Fibroblast of skin of scalp (primary cell): ENCODE measurements around the gene PPP1R11.
A peak's percentile ranks its signal among the peaks of the same experiment; 100 is the strongest.

Source experiments
- DNase-seq: peaks from one replicate; pipeline ENCODE4 v3.0.0-alpha.2; 2013

The PPP1R11 gene

GRCh38 chr6:30061858-30062458 is 5.0 kb upstream of the PPP1R11 start:
- peak; percentile 12 for DNase-seq

- no peak for DNase-seq
Measured at GRCh38 chr6:30062471-30063178, 4.4 kb upstream of the PPP1R11 start.

GRCh38 chr6:30063315-30063714 is 3.7 kb upstream of the PPP1R11 start:
- no peak for DNase-seq

- no peak for DNase-seq
Measured at GRCh38 chr6:30066082-30066481, 916 bp upstream of the PPP1R11 start.

GRCh38 chr6:30067460-30068139 is 602 bp downstream of the PPP1R11 start:
- DNase-seq, result no peak

GRCh38 chr6:30071081-30071818 is 4.3 kb downstream of the PPP1R11 start:
- peak; percentile 35 for DNase-seq

GRCh38 chr6:30071858-30072257 is 4.9 kb downstream of the PPP1R11 start:
- no peak for DNase-seq

GRCh38 chr6:30073489-30074235 is 6.7 kb downstream of the PPP1R11 start:
- DNase-seq, result no peak

- no peak for DNase-seq
Measured at GRCh38 chr6:30074331-30075093, 7.5 kb downstream of the PPP1R11 start.

- DNase-seq, result no peak
Measured at GRCh38 chr6:30075094-30075789, 8.2 kb downstream of the PPP1R11 start, which contains the start of gene RNF39. RNF39 (minus strand) TSS chr6:30075769; CDS start chr6:30075585, 184 bp downstream.

GRCh38 chr6:30075790-30076732 is 9.1 kb downstream of the PPP1R11 start:
- no peak for DNase-seq

- no peak for DNase-seq
Measured at GRCh38 chr6:30077218-30077617, 10.2 kb downstream of the PPP1R11 start.

GRCh38 chr6:30087876-30088275 is 20.9 kb downstream of the PPP1R11 start:
- DNase-seq, result no peak

GRCh38 chr6:30091577-30092381 is 24.8 kb downstream of the PPP1R11 start:
- peak; percentile 78 for DNase-seq

GRCh38 chr6:30092852-30093543 is 26.0 kb downstream of the PPP1R11 start:
- DNase-seq, result no peak

GRCh38 chr6:30093951-30094661 is 27.1 kb downstream of the PPP1R11 start:
- no peak for DNase-seq

GRCh38 chr6:30096829-30097228 is 29.8 kb downstream of the PPP1R11 start:
- no peak for DNase-seq
